ENCODE results near the gene PCDH9.

PCDH9 gene

GRCh38 chr13:66704110-66704509 lies 526.0 kb downstream of the PCDH9 start:
- no peak for DNase-seq (ENCODE audit: low read depth)
- no peak overlapping the region for H3K4me3 ChIP-seq (ENCODE audit: control insufficient read depth, low read depth, low read length)
- TF ChIP-seq, protein P1, sequence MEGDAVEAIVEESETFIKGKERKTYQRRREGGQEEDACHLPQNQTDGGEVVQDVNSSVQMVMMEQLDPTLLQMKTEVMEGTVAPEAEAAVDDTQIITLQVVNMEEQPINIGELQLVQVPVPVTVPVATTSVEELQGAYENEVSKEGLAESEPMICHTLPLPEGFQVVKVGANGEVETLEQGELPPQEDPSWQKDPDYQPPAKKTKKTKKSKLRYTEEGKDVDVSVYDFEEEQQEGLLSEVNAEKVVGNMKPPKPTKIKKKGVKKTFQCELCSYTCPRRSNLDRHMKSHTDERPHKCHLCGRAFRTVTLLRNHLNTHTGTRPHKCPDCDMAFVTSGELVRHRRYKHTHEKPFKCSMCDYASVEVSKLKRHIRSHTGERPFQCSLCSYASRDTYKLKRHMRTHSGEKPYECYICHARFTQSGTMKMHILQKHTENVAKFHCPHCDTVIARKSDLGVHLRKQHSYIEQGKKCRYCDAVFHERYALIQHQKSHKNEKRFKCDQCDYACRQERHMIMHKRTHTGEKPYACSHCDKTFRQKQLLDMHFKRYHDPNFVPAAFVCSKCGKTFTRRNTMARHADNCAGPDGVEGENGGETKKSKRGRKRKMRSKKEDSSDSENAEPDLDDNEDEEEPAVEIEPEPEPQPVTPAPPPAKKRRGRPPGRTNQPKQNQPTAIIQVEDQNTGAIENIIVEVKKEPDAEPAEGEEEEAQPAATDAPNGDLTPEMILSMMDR (conservative IDR thresholded peaks at IDR 0.05; ENCODE audit: control insufficient read depth, insufficient read depth, low read depth, low read length): no peak

DNA sequence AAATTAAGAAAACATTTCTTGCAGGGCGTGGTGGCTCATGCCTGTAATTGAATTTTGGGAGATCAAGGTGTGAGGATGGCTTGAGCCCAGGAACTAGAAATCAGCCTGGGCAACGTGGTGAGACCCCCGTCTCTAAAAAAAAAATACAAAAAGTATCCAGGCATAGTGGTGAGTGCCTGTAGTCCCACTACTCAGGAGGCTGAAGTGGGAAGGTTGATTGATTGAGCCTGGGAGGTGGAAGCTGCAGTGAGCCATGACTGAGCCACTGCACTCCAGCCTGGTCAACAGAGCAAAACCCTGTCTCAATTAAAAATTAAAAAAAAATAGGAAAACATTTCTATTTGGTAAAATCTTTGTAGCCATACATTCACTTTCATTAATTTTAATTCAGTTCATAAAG lies 526.5 kb downstream of the PCDH9 start:
- TF ChIP-seq, protein P1 (conservative IDR thresholded peaks at IDR 0.05; ENCODE audit: control insufficient read depth, insufficient read depth, low read depth, low read length): no peak
- H3K4me3 ChIP-seq (ENCODE audit: control insufficient read depth, low read depth, low read length): no peak overlapping the region
- DNase-seq (ENCODE audit: low read depth): no peak

DNA sequence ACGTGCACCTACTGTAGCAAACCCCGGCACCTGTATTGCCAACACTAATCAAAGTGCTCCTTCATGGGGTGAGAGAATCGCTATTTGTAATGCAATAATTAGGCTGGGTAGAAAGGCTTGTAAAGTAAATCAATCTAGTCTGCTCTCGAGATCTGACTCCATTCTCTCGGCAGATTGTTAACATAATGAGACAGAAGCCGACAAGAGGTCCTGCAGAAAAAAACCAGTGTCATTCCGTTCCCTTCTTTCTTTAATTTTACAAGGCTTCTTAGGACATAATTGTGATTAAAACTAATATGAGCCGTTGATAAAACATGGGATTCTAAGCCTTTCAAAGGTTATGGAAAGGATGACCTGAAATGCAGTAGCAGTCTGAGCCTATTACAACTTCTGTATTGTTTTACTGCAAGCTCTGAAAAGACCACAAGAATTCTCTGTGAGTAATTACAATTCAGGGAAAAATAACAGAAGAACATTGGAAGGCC lies 530.0 kb downstream of the PCDH9 start:
- no peak overlapping the region for H3K4me3 ChIP-seq (ENCODE audit: control insufficient read depth, low read depth, low read length)
- no peak for DNase-seq (ENCODE audit: low read depth)
- TF ChIP-seq, protein P1 (conservative IDR thresholded peaks at IDR 0.05; ENCODE audit: control insufficient read depth, insufficient read depth, low read depth, low read length): no peak

DNA sequence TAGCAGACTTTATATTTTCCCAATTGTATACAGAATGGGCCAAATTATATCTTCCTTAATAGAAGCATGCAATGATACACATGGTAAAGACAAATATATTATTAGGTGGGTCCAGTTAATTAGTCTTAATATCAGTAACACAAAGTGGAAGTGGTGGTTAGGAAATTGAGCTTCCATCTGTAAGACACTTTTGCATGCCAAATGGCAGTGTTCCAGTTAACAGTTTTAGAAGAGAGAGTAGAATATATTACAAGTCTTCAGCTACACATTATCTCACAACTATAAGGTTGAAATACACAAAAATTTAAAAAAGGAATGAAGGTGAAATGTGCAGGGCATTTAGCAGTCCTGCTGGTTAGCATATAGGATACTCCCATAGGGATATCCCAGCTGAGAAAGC lies 536.5 kb downstream of the PCDH9 start:
- H3K4me3 ChIP-seq (ENCODE audit: control insufficient read depth, low read depth, low read length): no peak overlapping the region
- TF ChIP-seq, protein P1 (conservative IDR thresholded peaks at IDR 0.05; ENCODE audit: control insufficient read depth, insufficient read depth, low read depth, low read length): no peak
- peak; percentile 6 for DNase-seq (ENCODE audit: low read depth)

GRCh38 chr13:66691149-66691548 lies 539.0 kb downstream of the PCDH9 start:
- no peak for DNase-seq (ENCODE audit: low read depth)
- TF ChIP-seq, protein P1 (conservative IDR thresholded peaks at IDR 0.05; ENCODE audit: control insufficient read depth, insufficient read depth, low read depth, low read length): no peak
- no peak overlapping the region for H3K4me3 ChIP-seq (ENCODE audit: control insufficient read depth, low read depth, low read length)

DNA sequence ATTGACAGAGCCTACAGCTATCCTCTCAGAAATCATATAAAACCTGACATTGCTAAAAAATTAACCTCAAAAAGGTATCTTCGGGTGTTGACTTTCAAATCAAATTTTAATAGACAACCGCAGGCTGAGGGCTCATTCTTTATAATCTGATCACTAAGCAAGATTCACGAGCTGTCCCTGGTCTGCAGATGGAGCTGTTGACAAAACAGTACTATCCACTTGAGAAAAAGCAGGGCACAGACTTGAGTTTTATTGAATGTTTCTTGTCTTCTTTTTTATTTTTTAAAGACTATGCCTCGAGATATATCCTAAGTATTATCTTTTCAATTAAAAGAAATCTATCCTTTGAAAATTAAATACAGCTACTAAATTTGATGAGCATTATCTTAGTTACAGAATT lies 540.5 kb downstream of the PCDH9 start:
- TF ChIP-seq, protein P1 (conservative IDR thresholded peaks at IDR 0.05; ENCODE audit: control insufficient read depth, insufficient read depth, low read depth, low read length): peak; percentile 33
- no peak overlapping the region for H3K4me3 ChIP-seq (ENCODE audit: control insufficient read depth, low read depth, low read length)
- DNase-seq (ENCODE audit: low read depth): peak; percentile 37

DNA sequence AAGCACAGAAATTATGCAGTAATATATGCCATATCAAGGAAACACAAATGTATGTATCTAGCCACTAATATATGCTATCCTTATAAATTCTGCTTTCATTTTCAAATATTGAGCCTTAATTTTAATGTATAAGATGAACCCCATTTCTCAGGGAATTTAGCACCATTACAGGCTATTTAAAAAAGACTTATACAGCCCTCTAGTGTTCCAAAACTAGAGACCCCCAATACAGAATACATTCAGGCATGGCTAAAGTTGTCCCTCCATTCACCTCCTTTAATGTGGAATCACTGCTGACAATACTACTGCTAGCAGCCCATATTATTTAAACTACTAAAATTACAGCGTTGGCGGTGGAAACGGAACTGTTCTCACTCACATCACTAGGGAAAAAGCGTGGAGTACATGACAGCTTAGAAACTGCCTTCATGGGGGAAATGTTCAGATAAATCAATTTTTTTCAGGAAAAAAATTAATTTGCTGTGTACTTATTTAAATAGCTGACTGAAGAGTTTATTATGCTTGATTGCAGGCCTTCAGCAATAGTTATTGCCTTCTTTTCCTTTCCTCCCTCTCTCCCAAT lies 541.0 kb downstream of the PCDH9 start:
- TF ChIP-seq, protein P1 (conservative IDR thresholded peaks at IDR 0.05; ENCODE audit: control insufficient read depth, insufficient read depth, low read depth, low read length): peak; percentile 25
- peak; percentile 11 for DNase-seq (ENCODE audit: low read depth)
- H3K4me3 ChIP-seq (ENCODE audit: control insufficient read depth, low read depth, low read length): no peak overlapping the region
